ENCODE results near the gene ZNF598.

DNA sequence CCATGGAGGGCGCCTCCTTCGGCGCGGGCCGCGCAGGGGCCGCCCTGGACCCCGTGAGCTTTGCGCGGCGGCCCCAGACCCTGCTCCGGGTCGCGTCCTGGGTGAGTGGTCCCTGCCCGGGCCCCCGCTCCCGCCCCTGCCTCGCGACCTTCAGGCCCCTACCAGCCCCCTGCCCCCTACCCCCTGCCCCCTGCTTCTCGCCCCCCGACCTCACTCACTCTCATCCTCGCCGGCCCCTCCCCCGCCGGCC, 19.6 kb downstream of the ZNF598 start:
- TF ChIP-seq, protein P1, sequence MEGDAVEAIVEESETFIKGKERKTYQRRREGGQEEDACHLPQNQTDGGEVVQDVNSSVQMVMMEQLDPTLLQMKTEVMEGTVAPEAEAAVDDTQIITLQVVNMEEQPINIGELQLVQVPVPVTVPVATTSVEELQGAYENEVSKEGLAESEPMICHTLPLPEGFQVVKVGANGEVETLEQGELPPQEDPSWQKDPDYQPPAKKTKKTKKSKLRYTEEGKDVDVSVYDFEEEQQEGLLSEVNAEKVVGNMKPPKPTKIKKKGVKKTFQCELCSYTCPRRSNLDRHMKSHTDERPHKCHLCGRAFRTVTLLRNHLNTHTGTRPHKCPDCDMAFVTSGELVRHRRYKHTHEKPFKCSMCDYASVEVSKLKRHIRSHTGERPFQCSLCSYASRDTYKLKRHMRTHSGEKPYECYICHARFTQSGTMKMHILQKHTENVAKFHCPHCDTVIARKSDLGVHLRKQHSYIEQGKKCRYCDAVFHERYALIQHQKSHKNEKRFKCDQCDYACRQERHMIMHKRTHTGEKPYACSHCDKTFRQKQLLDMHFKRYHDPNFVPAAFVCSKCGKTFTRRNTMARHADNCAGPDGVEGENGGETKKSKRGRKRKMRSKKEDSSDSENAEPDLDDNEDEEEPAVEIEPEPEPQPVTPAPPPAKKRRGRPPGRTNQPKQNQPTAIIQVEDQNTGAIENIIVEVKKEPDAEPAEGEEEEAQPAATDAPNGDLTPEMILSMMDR (IDR thresholded peaks at IDR 0.05): no peak
- TF ChIP-seq POLR2A (IDR thresholded peaks at IDR 0.05): no peak

All from testis (tissue), 2 donors.